Caki2 (cell line): ENCODE data around the gene KNOP1. TPM values are rescaled to one million over a fixed set of nuclear protein-coding genes. Genes with fewer than 3 reads are reported as not detected.

Source experiments
- DNase-seq: peaks from one replicate; pipeline ENCODE4 v3.0.0-alpha.2; 2015; ENCODE audit warnings: low read depth
- in situ Hi-C: cut with HindIII; loops from 2 replicates; pipeline ENCODE4 v1.10.0; 2016; ENCODE audit warnings: low sequenced_read_pairs, low pct_unique_long_range_greater_than_20kb, mixed read lengths
- total RNA-seq: library from RNA; depleted of rRNA; stranded (reverse); fragments of >200 nt; shearing (Covaris generic); gene quantifications from 2 replicates; pipeline ENCODE4 v1.2.3, GENCODE V29; 2014; ENCODE audit warnings: low replicate concordance

Gene KNOP1
- total RNA-seq, 1 experiment from 2014 or later, result 15.8 TPM

DNA sequence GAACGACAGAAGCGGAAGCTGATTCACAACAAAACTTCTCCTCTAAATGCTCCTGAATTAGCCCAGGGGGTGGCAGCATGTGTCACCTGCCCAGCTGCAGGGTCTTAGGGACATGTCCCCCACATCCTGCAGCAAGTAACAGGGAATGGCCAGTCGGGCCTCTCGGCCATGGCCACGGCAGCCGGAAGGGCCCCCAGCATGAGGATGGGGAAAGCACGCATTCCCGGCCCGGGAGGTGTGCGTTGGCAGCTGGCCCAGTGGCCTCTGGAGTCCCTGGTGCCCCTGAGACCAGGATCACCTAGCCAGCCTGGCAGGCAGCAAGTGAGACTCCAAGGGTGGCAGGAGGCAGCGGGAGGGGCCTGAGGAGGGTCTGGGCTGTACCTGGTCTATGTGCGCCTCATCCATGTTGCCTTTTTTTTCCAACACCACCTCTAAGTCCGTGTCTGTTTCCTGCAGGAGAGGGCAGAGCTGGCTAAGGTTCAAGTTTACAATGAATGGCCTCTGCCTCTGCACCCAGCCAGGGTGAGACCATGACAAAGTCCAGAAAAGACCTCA is 7.0 kb downstream of the KNOP1 start:
- DNase-seq, result no peak
- in situ Hi-C loops, result no loop called here

DNA sequence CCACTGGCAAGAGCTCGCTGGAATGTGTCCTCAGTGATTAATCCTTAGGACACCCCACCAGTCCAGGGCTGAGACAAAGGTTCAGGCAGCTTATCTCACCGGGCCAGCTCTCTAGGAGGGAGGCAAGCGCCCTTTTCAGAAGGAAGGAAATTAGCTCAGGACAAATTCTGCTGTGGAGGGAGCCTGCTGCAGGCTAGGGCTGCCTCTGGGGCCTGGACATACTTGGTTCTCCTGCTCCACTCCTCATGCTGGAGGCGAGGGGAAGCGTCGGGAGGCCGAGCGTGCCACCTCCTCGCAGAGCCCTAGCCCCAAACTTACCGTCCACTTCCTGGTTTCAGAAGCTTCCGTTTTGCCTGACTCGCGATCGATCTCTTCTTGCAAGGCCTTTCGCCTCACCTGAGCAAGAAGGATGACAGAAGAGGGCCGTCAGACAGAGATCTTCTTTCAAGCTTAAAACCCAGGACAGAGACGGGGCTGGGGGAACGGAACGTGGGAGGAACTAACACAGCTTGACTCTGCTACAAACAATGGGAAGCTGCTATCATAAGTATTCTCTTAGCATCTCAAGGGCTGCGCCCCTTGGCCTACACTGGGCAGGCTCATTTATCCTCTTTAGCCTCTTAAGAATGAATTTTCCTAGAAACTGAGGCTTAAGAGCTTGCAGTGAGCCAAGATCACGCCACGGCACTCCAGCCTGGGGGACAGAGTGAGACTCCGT is 7.7 kb downstream of the KNOP1 start:
- in situ Hi-C loops, result no loop called here
- DNase-seq, result no peak

DNA sequence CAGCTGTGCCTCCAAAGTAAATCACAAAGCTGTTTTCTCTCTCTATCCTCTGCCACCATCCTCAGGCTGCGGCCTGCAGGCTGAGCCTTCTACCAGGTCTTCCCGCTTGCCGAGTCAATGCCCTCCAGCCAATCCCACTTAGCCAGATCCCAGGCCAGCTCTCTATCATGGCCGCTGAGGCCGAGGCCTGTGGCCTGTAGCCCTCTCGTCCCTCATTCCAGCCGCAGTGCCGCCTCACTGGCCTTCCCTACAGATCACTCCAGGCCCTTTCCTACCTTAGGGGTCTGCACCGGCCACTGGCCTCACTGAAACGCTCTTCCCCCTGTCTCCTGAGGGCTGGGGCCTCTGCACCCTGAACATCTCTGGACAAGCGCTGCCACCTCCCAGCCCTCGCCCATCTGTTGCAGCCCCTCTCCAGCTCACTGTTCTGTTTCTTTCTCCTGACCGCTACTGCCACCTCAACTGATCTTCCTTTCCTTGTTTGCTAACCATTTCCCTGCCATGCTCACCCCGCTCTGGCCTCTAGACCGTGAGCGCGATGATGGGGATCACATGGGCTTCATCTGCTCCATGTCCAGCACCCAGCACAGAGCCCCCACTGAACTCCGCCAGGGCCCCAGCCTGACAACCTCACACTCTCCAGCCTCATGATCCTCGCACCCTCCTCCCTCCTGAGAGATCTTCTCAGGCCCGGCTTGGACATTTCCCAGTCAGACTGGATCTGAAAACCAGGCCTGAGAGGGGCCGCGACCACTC is 8.5 kb downstream of the KNOP1 start:
- DNase-seq, result no peak
- in situ Hi-C loops, result no loop called here

DNA sequence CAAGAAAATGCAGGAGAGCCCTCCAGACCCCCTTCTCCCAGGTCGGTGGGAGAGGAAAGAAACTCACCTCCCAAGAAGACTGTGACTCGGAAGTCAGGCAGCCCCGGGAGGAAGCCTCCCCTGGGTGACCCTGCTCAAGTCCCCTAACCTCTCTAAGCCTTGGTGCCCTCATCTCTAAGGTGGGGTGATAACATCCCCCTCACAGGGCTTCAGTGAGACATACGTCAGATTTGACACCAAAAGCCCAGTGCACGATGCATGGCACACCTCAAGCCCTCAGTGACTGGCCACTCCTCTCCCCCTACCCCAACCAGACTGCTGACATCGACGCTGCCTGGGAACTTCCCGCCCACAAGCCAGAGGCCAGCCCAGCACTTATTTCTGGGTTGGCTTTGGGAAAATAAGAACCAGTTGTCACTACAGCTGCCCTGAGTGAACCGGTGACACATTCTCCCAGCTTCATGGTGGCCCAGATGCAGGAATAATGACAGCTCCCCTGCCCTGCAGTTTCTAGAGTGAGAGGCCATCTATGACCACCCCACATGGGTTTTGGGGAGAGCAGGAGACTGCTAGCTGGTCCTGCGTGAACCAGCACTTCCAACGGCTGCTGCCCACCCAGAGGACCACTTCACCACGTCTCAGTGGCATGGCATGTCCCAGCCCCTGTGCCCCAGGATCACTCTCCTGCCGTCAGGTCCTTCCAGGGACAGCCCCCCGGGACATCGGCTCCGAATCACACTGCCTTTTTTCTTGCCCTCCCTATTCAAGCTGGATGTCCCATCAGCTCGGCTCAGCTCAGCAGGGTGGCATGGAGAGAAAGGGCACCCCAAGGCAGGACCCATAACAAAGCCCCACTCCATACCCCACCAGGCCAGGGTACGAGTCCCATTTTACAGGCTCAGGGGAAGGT is 9.5 kb downstream of the KNOP1 start:
- DNase-seq, result no peak
- in situ Hi-C loops, result no loop called here

DNA sequence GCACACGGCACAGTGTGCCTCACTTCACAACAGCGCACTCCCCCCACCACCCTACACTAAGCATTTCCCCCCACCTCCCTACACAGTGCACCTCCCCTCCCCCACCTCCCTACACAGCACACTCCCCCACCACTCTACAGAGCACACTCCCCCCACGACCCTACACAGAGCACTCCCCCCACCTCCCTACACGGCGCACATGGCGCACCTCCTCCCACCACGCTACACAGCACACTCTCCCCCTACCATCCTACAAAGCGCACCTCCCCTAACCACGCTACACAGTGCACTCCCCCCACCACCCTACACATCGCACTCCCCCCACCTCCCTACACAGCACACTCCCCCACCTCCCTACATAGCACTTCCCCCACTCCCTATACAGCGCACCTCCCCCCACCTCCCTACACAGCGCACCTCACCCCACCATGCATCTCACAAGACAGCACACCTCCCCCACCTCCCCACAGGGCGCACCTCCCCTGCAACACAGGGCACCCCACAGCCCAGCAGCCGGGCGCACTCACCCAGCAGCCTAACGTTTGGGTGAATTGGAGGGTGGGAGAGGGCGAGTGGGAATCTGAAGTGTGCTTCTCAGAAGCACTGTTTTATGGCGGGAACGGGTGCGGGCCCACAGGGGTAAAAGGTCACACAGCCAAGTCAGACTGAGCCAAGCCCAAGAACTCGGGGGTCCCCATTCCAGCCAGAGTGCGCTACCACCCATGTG is 10.3 kb downstream of the KNOP1 start:
- in situ Hi-C loops, result no loop called here
- no peak for DNase-seq

DNA sequence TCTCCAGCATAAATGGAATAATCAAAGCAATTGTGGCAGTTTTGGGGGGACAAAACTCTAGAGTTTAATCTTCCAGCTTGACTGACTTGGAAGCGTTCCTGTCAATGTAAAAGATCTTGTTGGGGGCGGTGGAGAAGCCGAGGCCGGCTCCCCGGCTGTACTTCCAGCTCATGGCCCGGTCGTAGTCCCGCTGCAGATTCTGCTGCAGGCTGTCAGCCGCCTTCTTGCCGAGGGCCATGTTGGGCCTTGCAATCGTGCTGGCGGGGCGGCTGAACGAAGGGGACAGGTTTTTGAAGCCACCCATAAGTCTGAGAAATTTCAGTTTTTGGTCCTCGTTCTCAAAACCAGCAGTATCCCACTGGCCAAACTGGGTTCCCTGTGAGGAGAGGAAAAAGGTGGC is 11.2 kb downstream of the KNOP1 start:
- no peak for DNase-seq
- in situ Hi-C loops, result no loop called here

DNA sequence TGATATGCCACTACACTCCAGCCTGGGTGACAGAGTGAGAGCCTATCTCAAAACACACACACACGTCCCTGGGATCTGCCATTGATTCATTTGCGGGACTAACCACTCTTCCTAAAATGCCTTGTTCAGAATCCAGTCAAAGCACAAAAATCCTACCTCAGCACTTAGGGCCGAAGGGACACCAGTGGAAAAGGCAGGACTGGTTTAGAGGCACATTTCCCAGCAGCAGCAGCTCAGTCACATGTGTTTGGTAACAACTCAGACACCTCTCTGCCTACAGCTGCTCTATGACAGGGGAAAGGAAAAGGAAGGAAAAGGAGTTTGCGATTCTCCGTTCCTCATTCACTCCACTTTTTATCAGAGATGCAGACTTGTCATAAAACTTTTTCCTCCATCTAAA is 12.2 kb downstream of the KNOP1 start:
- in situ Hi-C loops, result no loop called here
- no peak for DNase-seq

DNA sequence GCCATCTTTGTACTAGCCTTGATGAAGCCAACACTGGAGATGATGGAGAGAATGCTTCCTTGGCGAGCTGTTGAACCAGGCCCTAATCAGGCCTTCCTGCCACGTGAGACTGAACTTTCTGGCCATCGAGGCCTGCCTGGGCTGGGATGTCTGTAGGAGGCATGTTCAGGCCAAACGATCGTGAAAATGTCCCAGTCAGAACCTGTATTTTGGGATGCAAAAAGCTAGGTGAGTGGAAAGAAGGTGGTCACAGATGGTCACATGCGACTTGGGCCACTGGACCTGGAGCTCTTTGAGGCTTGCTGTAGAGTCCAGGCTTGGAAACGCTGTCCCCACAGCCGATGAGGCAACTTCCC is 12.9 kb downstream of the KNOP1 start:
- in situ Hi-C loops, result no loop called here

DNA sequence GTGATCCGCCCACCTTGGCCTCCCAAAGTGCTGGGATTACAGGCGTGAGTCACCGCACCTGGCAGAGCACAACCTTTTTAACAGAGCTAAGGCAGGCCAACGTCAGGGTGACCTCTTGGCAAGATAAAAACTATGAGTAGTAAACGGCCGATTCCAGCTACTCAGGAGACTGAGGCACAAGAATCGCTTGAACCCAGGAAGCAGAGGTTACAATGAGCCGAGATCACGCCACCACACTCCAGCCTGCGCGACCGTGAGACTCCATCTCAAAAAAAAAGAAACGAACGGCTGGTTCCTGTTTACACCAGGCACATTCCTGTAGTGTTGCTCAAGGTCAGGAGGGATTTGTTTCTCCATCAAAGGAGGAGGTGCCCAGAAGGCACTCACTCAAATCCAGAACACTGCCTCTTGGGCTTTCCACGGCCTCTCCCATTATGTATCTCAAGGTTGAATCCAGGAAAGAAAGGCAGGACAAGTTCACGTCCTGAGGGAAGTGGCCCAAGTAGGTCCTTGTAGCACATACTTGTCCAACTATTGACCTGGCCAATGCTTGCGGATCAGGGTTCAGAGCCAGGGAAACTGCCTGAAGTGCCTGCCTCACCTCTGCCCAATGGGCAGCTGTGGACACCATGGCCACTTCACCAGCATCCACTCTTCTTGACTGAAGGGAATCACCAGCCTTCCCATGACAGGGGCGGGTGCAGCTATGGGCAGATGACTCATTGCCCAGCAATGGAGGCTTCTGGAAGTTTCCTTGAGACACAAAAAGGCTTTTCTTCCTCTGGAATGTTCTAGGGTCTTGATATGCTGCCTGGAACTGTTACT is 13.5 kb downstream of the KNOP1 start:
- peak; percentile 72 for DNase-seq
- in situ Hi-C loops, result no loop called here

More for the DNA sequence above, 12.9 kb downstream of the KNOP1 start:
- no peak for DNase-seq

DNA sequence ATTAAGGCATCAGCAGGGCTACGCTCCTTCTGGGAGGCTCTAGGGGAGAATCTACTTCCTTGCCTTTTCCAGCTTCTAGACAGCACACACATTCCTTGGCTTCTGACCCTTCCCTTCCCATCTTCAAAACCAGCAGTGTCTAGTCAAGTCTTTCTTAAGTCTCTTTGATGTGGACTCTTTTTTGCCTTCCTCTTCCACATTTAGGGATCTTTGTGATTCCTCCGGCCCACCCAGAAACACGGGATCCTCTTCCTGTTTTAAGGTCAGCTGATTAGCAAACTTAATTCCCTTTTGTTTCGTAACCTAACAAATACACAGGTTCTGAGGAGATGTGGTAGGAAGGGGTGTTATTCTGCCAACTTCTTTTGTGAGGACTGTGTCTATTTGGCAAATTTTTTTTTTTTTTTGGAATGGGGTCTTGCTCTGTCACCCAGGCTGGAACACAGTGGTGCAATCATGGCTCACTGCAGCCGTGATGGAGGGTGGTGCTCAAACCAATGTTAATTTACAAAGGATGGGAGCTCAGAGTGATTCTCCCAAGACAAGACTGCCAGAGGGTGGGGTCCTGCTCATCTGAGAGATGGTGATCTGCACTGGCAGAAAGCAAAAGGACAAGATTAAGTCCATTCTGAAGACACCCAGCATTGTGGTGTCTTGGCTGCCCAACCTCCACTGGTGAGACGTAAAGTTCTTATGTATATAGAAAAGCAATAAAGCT is 14.7 kb downstream of the KNOP1 start:
- no peak for DNase-seq
- in situ Hi-C loops, result no loop called here

DNA sequence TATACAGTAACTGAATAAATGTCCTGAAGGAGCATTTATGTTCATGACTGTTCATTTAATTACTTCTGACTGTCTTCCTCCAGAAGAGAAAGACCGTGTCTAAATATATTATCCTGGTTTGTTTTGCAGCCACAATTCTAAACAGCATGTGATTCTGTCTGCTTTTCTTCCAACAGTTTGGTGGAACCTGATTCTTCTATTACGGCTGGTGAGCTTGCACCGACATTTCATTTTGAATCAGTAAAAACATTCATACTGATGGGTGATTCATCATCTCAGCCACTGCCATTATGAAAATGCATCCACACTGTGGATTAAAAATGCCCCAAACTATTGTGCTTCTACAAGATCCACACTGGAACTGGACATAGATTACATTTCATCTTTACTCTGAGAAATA is 16.9 kb downstream of the KNOP1 start:
- in situ Hi-C loops, result no loop called here

DNA sequence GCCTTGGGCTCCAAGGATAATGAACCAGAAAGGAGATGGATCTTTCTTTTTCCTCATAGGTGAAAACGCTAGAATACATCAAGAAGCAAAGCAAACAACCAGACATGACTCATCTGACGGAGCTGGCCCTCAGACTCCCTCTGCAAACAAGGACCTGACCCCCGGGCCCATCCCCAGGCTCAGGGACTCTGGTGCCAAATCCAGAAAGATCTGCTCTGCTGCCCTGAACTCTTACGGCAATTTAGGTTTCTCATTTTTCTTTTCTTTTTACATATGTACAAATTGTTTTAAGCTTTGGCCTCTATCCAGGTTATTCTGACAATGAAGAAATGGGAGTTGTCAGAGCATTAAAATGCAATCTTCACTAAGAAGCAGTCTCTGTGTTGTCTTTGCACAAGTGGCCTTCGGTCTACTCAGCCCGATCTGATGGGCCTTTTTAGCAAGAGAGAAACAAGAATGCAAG is 17.7 kb downstream of the KNOP1 start:
- DNase-seq, result peak; percentile 97
- in situ Hi-C loops, result no loop called here

More for the DNA sequence above, 16.9 kb downstream of the KNOP1 start:
- no peak for DNase-seq

DNA sequence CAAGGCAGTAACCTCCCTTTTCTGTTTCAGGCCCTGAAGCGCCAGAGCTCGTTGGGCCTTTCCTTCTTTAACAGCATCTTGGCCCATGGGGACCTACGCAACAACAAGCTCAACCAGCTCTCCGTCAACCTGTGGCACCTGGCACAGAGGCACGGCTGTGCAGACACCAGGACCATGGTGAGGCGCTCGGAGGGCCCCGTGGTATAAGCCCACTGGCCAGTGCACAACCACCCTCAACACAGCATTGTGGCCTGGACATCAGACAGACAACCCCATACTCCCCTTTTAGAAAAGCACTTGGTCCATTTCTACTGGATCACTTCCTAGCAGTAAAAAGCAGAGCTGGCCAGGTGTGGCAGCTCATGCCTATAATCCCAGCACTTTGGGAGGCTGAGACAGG is 18.6 kb downstream of the KNOP1 start:
- in situ Hi-C loops, result no loop called here
- DNase-seq, result no peak

DNA sequence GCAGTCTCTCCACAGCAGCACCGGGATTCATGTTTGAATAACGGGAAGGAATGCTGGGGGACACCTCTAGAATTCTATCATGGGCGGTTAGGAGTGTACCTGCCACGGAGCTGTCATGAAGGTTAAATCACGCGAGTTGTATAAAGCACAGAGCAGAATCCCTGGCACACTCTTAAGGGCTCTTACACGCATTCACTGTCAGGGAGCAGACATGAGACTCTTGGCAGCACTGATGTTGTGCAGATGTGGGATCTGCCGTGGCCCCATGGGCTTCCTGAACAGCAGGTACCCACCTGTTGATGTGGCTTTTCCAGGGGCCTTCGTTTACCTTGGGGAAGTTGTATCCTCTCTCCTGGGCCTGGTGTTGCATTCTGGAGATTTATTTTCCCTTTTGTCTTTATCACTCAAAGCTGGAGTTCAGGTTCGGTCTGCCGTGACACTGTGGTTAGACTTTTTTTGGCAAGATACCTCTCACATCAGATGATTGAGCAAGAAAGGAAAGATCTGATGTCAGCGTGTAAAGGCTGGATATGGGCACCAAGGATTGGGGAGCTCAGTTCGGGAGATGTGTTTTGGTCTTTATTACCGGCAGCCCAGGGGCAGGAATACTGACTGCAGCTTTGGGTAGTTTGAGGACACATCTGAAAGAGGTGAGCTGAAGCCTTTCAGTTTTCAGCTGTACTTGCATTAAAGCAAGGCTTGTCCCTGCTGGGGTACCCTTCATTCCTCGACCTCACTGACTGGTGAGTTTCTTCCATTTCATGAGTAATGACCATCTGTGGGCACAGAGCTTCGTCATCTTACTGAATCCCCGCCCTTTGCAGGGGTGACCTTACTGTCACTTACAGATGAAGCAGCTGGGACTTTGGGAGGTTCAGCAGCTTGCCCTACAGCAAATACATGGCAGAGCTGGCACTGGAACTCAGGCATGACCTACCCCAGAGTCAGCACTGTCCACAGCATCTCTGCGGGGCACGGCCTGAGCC is 19.3 kb downstream of the KNOP1 start:
- DNase-seq, result peak; percentile 67
- in situ Hi-C loops, result no loop called here

DNA sequence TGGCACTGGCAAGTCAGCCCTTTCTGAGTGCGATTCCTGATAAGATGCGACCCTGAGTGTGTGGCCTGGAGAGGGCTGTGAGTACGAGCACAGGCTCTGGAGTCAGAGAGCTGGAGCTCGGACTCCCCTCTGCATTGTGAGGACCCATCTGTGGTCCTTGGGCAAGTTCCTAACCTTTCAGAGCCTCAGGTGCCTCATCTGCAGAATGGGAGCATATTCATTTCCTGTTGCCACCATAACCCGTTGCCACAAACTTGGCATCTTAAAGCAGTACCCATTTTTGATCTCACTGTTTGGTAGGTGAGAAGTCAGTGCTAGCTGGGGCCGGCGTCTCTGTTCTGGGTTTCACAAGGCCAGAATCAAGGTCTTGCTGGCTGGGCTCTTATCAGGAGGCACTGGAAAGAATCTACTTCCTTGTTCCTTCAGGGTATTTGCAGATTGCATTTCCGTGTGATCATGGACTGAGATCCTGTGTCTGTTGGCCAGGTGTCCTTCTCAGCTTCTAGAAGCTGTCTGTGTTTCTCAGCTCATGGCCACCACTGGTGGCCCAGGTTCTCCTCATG is 20.2 kb downstream of the KNOP1 start:
- no peak for DNase-seq
- in situ Hi-C loops, result no loop called here
